GM19240 (cell line): ENCODE data around the gene DEF6.

ENCODE experiments used
- DNase-seq: peaks from one replicate; pipeline ENCODE4 v3.0.0; 2011; ENCODE audit warnings: low spot score; ENCODE audit not compliant: insufficient read length

DEF6 gene

DNA sequence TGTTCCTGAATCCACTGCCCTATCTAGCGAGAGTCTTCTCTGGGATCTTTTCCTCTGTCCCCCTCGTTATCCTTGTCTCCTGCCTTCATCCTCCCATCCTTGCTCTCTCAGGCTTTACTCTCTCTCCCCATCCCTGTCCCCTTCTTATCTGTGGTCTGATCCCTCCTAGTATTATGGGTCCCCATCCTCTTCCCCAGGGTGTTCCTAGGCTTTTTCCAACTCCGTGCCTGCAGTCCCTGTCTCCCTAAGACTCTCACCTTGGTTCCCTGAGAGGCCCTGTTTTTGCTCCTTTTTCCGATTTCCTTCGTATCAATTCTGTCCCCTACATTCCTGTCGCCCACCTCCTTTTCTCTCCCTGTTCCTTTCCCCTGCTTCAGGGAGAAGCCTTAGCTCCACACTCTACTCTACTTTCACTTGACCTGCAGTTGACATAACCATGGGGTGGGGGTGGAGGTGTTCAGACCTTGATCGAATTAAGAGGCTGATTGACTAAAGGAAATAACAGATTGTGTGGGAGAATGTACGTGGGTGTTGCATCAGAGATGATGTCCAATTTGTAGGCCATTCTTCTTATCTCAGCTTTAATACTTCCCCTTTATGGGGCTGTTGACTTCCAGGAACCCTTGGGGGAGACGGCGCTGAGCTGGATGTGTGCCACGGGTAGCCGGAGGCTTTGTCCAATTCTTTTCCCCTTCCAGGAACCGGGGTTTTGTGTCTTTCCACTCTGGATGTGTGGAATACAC lies 45.6 kb downstream of the DEF6 start:
- DNase-seq: no peak

DNA sequence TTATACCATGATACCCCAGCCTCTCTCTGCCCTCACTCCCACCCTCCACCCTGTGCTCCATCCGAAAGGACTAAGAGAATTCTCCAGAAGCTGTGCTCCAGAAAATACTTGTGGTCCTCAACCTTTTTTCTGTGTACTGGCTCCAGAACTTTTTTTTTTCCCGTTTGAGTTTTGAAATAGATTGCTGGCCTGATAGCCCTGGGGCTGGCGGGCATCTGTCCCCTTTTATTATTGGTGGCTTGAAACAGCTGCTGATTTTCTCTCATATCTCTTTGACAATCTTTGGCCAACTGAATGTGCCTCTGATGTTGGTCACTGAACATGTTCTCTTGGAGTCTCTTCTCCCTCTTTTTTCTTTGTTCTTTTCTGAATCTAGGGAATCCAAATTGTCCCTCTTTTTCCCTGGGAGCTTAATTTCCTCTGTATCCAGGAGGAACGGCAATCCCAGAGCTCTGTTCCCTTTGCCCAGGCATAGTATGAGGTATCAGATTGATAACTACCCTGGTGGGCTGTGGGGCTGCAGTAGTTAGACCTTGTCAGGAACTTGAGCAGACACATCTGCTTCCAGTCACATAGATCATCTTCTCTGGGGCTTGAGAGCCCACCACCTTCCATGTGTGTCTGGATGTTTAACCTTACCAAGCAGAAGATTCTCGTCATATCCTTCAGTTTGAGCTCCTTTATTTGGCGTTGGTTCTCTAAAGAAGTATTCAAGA lies 46.4 kb downstream of the DEF6 start:
- no peak for DNase-seq

DNA sequence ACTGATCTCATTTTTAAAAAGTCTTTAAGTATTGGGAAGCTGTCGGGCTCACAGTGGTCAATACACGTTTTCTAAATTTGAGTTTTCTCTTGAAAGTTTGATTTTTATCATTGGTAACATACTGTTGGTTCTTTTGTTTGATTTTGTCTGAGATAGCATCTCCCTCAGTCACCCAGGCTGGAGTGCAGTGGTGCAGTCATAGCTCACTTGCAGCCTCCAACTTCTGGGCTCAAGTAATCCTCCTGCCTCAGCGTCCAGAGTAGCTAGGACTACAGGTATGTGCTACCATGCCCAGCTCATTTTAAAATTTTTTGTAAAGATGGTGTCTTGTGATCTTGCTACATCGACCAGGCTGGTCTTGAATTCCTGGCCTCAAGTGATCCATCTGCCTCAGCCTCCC lies 53.8 kb downstream of the DEF6 start:
- no peak for DNase-seq

DNA sequence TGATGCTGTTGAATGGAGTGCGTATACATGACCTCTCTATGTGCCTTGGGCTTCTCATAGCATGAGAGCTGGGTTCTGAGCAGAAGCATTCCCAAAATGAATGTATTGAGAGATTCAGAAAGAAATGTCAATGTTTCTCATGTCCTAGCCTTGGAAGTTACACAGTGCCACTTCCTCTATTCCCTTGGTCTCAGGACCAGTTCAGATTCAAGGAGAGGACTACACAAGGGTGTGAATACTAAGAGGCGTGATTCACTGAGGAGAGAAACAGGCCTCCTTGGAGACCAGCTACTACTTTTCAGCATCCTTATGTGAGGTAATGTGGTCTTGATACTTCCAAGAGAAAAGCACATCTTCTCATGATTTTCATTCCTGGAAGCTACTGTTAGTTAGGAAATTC lies 55.1 kb downstream of the DEF6 start:
- no peak for DNase-seq

DNA sequence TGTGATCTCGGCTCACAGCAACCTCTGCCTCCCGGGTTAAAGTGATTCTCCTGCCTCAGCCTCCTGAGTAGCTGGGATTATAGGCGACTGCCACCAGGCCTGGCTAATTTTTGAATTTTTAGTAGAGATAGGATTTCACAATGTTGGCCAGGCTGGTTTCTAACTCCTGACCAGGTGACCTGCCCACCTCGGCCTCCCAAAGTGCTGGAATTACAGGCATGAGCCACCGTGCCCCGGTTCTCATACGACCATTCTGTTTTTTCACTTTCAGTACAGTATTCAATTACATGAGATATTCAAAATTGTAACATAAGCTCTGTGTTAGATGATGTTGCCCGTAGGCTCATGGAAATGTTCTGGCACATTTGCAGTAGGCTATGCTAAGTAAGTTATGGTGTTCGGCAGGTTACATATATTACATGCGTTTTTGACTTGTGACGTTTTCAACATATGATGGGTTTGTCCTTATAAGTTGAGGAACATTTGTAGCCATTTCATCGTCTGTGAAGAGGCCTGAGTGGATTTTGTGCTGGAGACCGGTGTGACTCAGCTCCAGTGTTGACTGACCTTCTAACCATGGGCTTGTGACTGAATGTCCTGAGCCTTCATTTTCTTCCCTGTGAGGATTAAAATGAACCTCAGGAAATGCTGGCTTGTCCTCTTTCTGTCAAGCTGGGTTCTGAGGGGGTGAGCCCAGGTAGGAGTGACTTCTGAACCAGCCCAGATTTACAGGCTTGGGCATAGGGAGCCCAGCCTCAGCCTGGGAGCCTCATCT lies 56.9 kb downstream of the DEF6 start:
- DNase-seq: no peak

DNA sequence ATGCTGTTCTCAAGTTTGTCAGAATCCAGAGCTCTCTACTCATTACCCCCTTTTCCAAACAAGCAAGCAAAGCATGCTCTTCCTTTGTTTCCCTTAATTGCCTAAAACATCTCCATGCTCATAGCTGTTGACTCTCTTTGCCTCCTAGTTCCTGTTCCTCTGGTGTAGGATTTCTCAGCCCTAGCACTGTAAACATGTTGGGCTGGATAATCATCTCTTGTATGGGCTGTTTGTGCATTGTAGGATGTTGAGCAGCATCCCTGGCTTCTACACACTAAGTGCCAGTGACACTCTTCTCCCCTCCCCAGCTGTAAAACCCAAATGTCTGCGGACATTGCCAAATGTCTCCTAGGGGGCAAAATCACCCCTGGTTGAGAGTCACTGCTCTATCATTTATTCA lies 58.8 kb downstream of the DEF6 start:
- no peak for DNase-seq

DNA sequence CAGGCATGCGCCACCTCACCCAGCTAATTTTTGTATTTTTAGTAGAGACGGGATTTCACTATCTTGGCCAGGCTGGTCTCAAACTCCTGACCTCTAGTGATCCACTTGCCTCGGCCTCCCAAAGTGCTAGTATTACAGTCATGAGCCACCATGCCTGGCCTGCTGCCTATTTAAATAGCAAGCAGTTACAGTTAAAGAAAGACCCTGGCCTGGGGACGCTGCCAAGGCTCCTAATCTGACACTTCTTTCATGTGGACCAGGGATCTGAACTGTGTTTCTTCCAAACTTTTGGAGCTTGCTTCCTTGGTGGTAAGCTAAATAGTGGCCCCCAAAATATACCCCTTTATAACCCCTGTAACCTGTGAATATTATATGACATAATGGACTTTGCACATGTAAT lies 60.1 kb downstream of the DEF6 start:
- no peak for DNase-seq

DNA sequence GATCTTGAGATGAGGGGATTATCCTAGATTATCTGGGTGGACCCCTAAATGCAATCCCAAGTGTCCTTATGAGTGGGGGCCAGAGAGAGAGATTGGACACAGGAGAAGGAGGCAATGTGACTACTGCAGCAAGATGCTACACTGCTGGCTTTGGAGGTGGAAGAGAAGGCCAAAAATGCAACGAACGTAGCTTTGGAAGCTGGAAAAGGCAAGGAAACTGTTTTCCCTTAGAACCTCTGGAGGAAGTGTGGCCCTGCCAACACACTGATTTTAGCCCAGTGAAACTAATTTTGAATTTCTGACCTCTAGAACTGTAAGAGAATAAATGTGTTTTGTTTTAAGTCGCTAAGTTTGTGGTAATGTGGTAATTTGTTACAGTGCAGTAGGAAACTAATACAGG lies 60.5 kb downstream of the DEF6 start:
- DNase-seq: no peak

DNA sequence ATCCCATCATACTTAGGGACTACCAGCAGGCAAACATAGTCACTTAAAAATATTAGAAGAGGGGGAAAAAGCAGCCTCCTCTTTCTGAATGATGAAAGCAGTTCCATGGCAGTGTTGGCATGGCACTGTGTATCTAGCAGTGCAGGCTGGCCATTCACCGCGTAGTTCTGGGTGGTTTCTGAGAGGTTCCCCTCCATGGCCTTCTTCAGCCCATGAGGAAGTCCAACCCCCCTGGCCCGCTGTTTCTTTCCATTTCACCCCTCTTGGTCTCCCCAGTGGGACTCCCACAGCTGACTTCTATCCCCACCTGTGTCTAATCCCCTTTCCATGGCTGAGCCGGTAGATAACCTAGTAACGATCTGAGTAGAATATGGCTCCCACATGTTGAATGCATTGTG lies 61.7 kb downstream of the DEF6 start:
- DNase-seq: no peak

DNA sequence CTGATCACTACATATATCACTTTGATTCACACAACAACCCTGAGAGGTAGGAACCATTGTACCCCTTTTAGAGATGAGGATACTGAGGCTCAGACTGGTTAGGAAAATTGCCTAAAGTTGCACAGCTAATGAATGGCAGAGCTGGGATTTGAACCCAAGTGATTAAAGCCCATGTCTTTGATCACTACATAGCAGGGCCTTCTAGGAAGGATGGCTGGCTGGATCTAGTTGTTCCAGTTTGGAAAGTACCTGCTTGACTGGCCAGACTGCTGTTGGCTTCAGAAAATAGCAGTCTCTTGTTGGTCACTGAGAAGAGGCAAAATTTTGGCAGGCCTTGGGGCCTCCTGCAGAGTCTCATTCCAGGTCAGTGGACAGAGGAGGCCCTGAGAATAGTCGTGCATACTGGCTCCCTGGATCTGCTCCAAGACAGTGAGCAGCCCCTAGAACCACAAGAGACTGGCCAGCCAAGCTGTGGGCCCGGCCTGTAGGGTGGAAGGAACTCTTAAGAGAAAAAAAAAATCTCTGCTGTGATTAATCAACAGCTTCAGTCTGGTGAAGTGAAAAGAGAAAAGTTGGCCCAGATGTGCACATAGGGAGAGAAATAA lies 62.2 kb downstream of the DEF6 start:
- DNase-seq: no peak

DNA sequence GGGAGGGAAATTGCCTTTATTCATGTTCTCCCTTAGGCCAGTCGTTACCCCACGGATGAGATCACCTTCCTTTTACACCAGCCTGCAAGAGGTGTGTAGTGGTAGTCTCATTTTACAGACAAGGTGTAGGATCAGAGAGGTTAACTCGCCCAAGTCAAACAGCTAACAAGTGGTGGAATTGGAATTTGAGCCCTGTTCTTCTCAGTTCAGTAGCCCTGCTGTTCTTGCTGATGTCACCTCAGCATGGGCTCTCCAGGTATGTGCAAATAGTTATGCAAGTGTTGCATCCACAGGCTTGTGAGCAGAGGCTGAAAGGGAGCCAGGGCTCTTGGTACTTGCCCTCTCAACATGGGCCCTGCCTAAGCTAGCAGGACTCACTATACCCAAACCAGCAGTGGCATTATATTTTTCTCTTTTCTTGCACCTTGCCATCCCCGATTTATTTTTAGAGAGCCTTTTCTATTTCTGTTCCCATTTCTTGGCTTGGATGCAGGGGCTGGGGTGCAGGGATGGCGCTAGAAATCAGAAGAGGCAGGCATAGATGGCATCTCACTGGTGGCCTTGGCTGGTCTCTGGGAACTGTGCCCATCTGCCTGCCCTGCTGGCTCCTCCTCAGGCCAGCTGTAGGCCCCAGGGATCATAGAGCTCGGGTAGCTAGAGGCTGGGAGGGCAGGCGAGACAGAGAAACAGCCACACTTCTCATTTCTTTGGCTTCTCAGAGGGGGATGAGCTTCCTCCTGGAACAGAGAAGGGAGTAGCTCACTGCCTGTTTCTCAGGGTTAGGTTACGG lies 62.9 kb downstream of the DEF6 start:
- no peak for DNase-seq

DNA sequence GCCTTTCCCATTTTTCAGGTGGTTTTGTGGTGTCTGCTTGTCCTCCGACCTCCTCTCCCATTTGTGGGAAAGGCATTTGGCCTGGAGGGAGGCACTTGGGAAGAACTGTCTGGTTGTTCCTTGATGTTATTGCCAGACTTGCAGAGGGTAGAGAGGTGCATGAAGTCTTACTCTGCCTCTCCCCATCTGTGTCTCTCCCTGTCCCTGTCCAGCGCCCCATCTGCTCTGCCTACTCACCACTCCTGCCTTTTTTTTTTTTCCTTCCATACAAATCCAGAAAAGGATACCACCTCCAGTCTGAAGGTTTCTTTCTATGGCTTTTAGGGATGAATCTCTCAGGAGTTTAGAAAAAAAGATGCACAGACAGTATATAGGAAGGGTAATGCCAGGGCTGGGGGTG lies 64.6 kb downstream of the DEF6 start:
- no peak for DNase-seq

DNA sequence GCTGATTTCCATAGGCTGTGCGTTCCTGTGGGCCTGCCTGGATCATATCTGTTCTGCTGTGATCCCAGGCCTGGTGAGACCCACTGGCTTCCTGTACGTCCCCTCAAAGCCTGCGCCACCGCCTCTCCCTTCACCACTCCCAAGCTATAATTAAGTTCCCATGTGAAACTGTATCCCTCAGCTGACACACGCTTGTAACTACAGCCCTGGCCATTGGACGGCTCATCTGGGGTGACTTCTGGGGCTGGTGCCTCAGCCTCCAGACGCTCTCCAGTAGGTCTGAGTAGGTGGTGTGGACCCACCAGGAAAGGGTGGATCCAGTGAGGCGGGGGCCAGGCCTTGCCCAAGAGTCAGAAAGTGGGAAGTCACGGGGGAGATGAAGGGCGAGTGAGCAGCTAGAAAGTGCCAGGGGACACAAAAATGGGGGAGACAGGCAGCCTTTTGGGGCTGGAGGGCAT lies 65.7 kb downstream of the DEF6 start:
- no peak for DNase-seq

DNA sequence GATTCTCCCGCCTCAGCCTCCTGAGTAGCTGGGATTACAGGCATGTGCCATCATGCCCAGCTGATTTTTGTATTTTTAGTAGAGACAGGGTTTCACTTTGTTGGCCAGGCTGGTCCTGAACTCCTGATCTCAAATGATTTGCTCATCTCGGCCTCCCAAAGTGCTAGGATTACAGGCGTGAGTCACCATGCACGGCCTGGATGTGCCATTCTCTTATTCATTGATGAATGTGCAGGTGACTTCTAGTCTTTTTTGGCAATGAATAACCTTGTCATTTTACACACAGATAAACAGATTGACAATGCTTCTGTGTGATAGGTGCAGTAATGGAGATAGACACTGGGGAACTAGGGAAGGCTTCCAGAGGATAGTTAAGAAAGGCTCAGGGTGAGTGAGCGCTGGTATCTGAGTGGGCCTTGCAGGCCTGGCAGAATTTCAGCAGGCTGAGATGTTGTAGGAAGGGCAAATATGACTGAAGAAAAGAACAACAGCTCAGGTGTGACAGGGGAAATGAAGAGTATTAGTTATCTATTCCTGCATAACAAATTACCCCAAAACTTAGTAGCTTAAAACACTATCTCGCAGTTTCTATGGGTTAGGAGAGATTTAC lies 68.1 kb downstream of the DEF6 start:
- no peak for DNase-seq

DNA sequence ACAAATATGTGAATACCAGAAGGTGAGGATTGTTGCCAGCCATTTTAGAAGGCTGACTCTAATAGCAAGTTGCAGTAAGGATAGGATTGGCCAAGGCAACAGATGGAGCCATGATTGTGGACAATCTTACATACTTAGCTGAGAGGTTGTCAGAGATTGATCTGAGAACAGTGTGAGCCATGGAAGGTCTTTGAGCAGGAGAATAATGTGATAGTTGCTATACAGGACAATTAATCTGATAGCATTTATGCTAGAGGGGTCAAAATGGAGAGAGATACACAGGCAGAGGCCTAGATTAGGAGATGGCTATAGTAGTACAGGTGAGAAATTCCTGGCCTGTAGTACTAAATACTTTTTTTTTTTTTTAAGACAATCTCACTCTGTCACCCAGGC lies 68.6 kb downstream of the DEF6 start:
- no peak for DNase-seq

DNA sequence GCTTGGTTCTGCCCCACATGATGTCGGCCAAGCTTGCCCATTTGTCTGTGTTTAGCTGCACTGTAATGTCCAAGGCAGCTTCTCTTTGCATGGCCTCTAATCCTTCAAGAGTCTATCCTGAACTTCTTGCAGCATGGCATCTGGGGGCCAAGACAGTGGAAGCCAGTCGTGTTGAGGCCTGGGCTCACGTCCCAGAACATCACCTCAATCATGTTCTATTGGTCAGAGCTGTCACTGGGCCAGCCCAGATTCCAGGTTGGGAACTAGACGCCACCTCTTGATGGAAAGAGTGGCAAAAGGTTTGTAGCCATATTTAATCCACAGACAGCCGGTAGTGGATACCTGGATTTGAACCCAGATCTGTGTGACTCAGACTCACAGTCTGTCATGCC lies 70.0 kb downstream of the DEF6 start:
- DNase-seq: no peak

DNA sequence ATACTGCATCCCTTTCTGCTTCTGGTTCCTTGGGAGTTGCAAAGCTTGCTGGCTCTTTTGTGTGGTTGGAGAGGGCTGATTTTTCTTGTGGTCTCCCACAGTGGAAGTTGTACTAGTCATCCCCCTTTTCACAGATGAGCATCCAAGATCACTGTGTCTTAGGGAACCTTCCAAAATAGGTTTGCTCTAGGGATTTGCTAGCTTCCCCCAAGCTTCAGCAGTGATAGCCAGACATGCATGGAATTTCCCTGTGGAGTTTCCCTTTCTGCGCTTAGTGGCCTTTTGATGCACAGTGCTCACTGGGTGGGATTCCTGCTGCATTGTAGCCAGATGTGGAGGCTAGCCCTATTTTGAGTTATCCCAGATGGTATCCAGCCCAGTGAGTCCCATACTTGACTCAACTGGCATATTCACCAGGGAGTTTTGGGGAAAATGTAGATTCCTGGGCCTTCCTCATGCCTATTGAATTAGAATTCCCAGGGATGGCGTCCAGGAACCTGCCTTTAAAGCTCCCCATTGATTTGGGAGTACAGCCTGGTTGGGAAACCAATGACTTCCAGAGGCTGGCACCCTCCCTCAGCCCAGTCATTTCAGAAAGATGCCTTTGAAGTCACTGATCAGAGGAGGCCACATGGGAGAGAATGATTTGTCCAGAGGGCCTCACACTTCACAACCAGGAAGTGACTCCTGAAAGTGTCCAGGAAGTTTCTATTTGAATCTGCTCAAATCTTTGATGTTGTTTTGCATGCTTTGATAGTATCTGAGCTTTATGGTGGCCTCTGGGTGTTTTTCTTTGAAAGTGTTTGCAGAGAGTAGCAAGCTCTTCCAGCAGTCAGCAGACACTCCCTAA lies 70.6 kb downstream of the DEF6 start:
- no peak for DNase-seq

DNA sequence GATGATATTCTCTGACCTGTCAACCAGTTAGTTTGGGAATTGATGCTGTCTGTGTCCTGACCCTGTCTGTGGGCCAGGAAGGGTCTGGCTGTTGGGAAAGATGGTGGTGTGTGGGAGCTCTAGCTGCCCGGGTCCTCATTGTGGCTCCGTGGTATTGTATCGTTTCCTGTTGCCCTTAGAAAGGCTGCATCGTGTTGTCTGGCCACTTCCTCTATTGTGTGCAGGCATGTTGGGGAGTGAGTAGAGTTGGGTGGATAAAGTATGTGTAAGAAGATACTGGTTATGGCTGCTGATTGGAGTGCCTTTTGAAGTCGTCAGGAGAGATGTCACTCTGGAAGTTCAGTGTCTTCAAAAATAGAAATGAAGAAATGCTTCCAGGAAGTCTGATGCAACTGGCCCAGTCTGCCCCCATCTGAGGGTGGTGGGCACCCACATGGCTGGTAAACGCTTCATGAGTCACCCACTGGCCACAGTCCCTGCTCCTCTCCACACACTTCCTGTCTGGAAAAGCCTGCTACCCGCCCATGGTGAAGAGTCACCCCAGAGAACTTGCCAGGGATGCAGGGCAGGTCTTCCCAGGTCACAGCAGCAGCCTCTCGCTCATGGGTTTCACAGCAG lies 72.6 kb downstream of the DEF6 start:
- peak; percentile 60 for DNase-seq

DNA sequence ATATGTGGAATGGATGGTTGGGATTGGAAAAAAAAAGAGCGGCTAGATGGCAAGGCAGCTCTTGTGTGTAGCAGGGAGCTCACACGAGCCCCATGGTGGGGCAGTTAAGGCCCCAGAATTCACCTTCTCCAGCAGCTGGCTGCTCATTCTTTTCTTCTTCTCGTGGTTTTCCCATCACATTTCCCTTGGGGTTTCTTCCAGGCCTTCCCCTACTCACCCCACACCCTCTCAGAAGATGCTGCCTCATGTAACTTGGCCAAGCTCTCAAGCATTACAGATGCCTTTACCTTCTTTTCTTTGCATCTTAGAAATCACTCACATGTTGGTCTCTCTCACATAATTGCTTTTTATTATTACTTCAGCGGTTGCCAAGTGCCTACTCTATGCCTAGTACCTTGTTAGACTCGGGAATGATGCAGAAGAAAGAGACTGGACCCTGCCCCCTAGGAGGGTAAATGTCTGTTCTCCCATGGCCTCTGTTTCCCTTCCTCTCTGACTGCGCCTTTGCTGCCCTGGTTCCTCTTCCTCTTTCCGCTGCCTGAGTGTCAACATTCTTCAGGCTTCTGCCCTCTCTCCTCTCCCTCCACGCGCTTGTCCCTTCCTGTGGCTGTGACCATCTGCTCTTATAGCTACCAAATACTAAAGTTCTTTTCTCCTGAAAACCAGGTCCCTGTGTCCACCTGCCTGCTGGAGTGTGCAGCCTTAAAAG lies 73.3 kb downstream of the DEF6 start:
- DNase-seq: no peak
